HepG2 (cell line): ENCODE data around the gene RUVBL1. TPM values are rescaled to one million over a fixed set of nuclear protein-coding genes. Genes with fewer than 3 reads are reported as not detected.
A peak's percentile ranks its signal among the peaks of the same experiment; 100 is the strongest.

ENCODE experiments used
- AGO2 ChIP-seq: fragments of 200-400 bp; formaldehyde crosslinking; optimal IDR thresholded peaks from 2 replicates; pipeline ENCODE3; 2017; ENCODE audit warnings: mild to moderate bottlenecking, low read depth, low read length, moderate library complexity
- ATF1 ChIP-seq: IDR thresholded peaks from 2 replicates; pipeline ENCODE4 v1.6.1; 2016; ENCODE audit warnings: mild to moderate bottlenecking, control low read depth
- FOXK2 ChIP-seq: fragments of 450-650 bp; IDR thresholded peaks from 2 replicates; pipeline ENCODE4 v1.6.1; 2016
- HOXD1 ChIP-seq: sonication (generic); formaldehyde crosslinking; IDR thresholded peaks from 2 replicates; pipeline ENCODE4 v1.5.0; 2020; ENCODE audit warnings: missing genetic modification reagents
- PAWR ChIP-seq: sonication (generic); formaldehyde crosslinking; IDR thresholded peaks from 2 replicates; pipeline ENCODE4 v1.4.0; 2020; ENCODE audit warnings: missing genetic modification reagents, mild to moderate bottlenecking, borderline replicate concordance
- RORA ChIP-seq: sonication (generic); formaldehyde crosslinking; IDR thresholded peaks from 2 replicates; pipeline ENCODE4 v1.5.0; 2020; ENCODE audit warnings: mild to moderate bottlenecking, missing genetic modification reagents, moderate library complexity
- SIN3B ChIP-seq: fragments of 150-350 bp; IDR thresholded peaks from 2 replicates; pipeline ENCODE4 v1.6.1; 2014; ENCODE audit warnings: low read length
- ZKSCAN8 ChIP-seq: IDR thresholded peaks from 2 replicates; pipeline ENCODE4 v1.6.1; 2016; ENCODE audit warnings: borderline replicate concordance, missing genetic modification reagents, missing compliant biosample characterization
- ZNF724P ChIP-seq: sonication (generic); formaldehyde crosslinking; IDR thresholded peaks from 2 replicates; pipeline ENCODE4 v1.8.0; 2022; ENCODE audit warnings: missing genetic modification reagents, borderline replicate concordance
- polyA plus RNA-seq, 8 experiments: library from polyadenylated mRNA; depleted of rRNA in 3 of 8; stranded (reverse) in 7 of 8; unstranded in 1 of 8; fragments of >200 nt; fragmentation: Illumina TruSeq in 4 of 8; extraction: Trizol in 4 of 8; gene quantifications; 2 replicates each; pipeline versions ENCODE4 v1.2.1 to v1.2.3, GENCODE V29; 2011 to 2016; ENCODE audit warnings: low read depth in 4 of 8, missing spikeins in 1 of 8, mixed read lengths in 1 of 8; ENCODE audit not compliant: insufficient read depth in 1 of 8
- total RNA-seq, 5 experiments: library from RNA; depleted of rRNA; stranded (reverse); fragments of >200 nt; fragmentation: Illumina TruSeq; extraction: Trizol; gene quantifications; 2 replicates each; pipeline ENCODE4 v1.2.3, GENCODE V29; 2016; ENCODE audit warnings: low read depth in 1 of 5
- TF ChIP-seq, protein P1 (sequence below): sonication (generic); formaldehyde crosslinking; IDR thresholded peaks from 2 replicates; pipeline ENCODE4 v1.4.0; 2020; ENCODE audit warnings: missing genetic modification reagents
- TF ChIP-seq, protein P2 (sequence below): sonication (generic); formaldehyde crosslinking; IDR thresholded peaks from 2 replicates; pipeline ENCODE4 v1.4.0; 2020; ENCODE audit warnings: low read depth, missing genetic modification reagents
- TF ChIP-seq, protein P3 (sequence below): sonication (generic); formaldehyde crosslinking; IDR thresholded peaks from 2 replicates; pipeline ENCODE4 v1.8.1; 2023; ENCODE audit warnings: mild to moderate bottlenecking, missing genetic modification reagents
- TF ChIP-seq, protein P4 (sequence below): fragments of 450-650 bp; IDR thresholded peaks from 2 replicates; pipeline ENCODE4 v1.6.1; 2017; ENCODE audit warnings: mild to moderate bottlenecking

RUVBL1 gene
- total and polyA plus RNA-seq, 2 of the 13 experiments (the other 11 are each of a cell fraction or from before 2014, with no cell fraction given), result 32.7 to 86.3 TPM

DNA sequence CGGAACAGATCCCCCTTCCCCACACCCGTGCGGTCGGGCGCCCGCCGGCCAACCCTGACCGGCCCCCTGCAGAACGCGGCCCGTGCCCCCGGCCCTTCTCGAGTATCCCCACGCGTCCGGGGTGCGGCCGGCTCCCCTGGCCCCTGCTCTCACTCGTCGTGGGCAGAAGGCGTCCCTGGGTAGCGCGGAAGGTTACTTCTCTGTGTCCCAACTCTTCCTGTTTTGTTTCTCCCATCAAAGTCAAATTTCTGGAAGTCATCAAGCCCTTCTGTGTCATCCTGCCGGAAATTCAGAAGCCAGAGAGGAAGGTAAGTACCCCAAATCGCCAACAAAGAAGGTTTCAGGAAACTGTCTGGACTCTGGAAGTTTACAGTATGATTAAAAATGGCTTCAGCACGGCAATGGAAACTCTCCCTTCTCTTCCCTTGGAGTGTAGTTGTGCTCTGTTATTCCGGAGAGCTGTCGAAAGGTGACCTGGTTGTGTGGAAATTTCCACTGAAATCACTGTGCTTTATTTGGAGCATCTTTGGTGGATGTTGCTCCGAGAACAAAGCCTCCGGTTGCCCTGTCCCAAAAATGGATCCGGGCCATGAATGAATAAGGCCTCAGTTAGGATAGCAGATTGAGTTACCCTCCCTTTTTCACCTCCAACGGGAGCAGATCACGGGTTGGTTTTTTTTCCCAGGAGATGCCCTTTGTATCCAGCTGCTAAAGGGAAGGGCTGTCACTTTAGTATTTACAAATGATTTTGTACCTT is 70.8 kb downstream of the RUVBL1 start (continued):
- TF ChIP-seq, protein P1, sequence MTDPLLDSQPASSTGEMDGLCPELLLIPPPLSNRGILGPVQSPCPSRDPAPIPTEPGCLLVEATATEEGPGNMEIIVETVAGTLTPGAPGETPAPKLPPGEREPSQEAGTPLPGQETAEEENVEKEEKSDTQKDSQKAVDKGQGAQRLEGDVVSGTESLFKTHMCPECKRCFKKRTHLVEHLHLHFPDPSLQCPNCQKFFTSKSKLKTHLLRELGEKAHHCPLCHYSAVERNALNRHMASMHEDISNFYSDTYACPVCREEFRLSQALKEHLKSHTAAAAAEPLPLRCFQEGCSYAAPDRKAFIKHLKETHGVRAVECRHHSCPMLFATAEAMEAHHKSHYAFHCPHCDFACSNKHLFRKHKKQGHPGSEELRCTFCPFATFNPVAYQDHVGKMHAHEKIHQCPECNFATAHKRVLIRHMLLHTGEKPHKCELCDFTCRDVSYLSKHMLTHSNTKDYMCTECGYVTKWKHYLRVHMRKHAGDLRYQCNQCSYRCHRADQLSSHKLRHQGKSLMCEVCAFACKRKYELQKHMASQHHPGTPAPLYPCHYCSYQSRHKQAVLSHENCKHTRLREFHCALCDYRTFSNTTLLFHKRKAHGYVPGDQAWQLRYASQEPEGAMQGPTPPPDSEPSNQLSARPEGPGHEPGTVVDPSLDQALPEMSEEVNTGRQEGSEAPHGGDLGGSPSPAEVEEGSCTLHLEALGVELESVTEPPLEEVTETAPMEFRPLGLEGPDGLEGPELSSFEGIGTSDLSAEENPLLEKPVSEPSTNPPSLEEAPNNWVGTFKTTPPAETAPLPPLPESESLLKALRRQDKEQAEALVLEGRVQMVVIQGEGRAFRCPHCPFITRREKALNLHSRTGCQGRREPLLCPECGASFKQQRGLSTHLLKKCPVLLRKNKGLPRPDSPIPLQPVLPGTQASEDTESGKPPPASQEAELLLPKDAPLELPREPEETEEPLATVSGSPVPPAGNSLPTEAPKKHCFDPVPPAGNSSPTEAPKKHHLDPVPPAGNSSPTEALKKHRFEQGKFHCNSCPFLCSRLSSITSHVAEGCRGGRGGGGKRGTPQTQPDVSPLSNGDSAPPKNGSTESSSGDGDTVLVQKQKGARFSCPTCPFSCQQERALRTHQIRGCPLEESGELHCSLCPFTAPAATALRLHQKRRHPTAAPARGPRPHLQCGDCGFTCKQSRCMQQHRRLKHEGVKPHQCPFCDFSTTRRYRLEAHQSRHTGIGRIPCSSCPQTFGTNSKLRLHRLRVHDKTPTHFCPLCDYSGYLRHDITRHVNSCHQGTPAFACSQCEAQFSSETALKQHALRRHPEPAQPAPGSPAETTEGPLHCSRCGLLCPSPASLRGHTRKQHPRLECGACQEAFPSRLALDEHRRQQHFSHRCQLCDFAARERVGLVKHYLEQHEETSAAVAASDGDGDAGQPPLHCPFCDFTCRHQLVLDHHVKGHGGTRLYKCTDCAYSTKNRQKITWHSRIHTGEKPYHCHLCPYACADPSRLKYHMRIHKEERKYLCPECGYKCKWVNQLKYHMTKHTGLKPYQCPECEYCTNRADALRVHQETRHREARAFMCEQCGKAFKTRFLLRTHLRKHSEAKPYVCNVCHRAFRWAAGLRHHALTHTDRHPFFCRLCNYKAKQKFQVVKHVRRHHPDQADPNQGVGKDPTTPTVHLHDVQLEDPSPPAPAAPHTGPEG, result no peak; the same call in 1 of the 2 replicates
- TF ChIP-seq, protein P2, sequence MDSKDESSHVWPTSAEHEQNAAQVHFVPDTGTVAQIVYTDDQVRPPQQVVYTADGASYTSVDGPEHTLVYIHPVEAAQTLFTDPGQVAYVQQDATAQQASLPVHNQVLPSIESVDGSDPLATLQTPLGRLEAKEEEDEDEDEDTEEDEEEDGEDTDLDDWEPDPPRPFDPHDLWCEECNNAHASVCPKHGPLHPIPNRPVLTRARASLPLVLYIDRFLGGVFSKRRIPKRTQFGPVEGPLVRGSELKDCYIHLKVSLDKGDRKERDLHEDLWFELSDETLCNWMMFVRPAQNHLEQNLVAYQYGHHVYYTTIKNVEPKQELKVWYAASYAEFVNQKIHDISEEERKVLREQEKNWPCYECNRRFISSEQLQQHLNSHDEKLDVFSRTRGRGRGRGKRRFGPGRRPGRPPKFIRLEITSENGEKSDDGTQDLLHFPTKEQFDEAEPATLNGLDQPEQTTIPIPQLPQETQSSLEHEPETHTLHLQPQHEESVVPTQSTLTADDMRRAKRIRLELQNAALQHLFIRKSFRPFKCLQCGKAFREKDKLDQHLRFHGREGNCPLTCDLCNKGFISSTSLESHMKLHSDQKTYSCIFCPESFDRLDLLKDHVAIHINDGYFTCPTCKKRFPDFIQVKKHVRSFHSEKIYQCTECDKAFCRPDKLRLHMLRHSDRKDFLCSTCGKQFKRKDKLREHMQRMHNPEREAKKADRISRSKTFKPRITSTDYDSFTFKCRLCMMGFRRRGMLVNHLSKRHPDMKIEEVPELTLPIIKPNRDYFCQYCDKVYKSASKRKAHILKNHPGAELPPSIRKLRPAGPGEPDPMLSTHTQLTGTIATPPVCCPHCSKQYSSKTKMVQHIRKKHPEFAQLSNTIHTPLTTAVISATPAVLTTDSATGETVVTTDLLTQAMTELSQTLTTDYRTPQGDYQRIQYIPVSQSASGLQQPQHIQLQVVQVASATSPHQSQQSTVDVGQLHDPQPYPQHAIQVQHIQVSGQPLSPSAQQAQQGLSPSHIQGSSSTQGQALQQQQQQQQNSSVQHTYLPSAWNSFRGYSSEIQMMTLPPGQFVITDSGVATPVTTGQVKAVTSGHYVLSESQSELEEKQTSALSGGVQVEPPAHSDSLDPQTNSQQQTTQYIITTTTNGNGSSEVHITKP (CRISPR knock-in tag), result 0 out of 2 replicates have a peak, but pooled peaks have one; percentile 16
- no peak for TF ChIP-seq HOXD1 (CRISPR knock-in tag)
- TF ChIP-seq, protein P3, sequence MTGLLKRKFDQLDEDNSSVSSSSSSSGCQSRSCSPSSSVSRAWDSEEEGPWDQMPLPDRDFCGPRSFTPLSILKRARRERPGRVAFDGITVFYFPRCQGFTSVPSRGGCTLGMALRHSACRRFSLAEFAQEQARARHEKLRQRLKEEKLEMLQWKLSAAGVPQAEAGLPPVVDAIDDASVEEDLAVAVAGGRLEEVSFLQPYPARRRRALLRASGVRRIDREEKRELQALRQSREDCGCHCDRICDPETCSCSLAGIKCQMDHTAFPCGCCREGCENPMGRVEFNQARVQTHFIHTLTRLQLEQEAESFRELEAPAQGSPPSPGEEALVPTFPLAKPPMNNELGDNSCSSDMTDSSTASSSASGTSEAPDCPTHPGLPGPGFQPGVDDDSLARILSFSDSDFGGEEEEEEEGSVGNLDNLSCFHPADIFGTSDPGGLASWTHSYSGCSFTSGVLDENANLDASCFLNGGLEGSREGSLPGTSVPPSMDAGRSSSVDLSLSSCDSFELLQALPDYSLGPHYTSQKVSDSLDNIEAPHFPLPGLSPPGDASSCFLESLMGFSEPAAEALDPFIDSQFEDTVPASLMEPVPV, result 0 out of 2 replicates have a peak, but pooled peaks have one; percentile 37
- TF ChIP-seq ATF1 (CRISPR knock-in tag), result no peak
- TF ChIP-seq, protein P4, sequence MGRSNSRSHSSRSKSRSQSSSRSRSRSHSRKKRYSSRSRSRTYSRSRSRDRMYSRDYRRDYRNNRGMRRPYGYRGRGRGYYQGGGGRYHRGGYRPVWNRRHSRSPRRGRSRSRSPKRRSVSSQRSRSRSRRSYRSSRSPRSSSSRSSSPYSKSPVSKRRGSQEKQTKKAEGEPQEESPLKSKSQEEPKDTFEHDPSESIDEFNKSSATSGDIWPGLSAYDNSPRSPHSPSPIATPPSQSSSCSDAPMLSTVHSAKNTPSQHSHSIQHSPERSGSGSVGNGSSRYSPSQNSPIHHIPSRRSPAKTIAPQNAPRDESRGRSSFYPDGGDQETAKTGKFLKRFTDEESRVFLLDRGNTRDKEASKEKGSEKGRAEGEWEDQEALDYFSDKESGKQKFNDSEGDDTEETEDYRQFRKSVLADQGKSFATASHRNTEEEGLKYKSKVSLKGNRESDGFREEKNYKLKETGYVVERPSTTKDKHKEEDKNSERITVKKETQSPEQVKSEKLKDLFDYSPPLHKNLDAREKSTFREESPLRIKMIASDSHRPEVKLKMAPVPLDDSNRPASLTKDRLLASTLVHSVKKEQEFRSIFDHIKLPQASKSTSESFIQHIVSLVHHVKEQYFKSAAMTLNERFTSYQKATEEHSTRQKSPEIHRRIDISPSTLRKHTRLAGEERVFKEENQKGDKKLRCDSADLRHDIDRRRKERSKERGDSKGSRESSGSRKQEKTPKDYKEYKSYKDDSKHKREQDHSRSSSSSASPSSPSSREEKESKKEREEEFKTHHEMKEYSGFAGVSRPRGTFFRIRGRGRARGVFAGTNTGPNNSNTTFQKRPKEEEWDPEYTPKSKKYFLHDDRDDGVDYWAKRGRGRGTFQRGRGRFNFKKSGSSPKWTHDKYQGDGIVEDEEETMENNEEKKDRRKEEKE, result no peak
- TF ChIP-seq FOXK2, result no peak
- no peak for TF ChIP-seq RORA (CRISPR knock-in tag)
- TF ChIP-seq AGO2, result peak; percentile 80
- no peak for TF ChIP-seq ZNF724P (CRISPR knock-in tag)
- TF ChIP-seq ZKSCAN8 (CRISPR knock-in tag), result no peak
- TF ChIP-seq PAWR, result no peak
- TF ChIP-seq SIN3B, result peak; percentile 29; the same call in 1 of the 2 replicates
